GM19023 (cell line): Measurements from ENCODE around the gene TGFBR1.

Source experiments
- ATAC-seq: cut with Tn5 transposase; IDR thresholded peaks from one replicate; pipeline ENCODE4 v1.9.1; 2021; ENCODE audit warnings: mild to moderate bottlenecking, moderate library complexity; ENCODE audit not compliant: unreplicated experiment

The TGFBR1 gene

DNA sequence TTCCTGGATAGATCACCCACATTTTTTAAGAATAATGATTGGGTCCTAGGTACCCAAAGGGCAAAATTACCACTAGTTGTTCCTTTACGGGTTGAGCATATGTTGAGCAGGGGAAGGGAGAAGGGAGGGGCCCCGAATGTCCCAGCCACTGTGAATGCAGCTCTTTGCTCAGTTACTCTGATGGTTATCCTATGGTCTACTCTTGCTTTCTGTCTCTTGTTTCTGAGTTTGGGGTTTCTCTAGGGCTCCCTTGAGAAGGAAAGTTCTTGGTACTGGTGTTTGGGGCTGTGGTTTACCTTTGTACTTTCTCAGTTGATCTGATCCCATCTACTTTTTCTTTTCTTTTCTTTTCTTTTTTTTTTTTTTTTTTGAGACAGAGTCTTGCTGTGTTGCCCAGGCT lies 61.2 kb downstream of the TGFBR1 start:
- ATAC-seq = no peak

DNA sequence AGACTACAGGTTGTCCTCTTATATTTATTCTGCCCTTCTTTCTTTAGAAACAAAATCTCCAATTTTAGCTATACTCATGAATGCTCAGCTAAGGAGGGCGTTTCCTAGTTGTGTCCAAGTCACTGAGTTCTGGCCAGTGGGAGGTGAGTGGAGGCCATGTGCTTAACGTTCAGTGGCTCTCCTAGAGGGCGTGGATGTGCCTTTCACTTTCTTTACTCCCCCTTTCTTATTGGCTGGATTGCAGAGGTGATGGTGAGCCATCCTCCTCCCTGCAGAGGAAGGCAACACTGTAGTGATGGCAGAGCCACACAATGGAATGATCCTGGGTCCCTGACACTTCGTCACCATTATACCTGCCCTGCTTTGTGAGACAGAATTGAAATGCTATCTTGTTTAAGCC lies 62.2 kb downstream of the TGFBR1 start:
- no peak for ATAC-seq

DNA sequence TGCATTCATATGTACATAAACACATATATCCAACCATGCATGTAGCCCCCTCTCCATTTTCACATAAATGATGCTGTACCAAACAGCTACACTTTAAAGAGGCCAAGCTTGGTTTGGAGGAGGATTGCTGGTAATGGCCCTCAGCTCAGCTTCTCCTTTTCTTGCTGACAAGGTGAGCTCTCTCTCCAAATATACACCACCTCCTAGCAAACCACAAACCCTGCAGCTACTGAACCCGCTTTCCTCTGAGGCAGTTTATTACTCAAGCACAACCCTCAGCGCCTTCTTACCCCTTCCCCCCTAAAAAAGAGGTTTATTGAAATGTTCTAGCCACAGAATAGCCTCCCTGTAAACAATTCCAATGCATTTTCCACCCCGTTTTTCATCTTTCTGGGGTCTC lies 62.8 kb downstream of the TGFBR1 start:
- ATAC-seq = no peak

DNA sequence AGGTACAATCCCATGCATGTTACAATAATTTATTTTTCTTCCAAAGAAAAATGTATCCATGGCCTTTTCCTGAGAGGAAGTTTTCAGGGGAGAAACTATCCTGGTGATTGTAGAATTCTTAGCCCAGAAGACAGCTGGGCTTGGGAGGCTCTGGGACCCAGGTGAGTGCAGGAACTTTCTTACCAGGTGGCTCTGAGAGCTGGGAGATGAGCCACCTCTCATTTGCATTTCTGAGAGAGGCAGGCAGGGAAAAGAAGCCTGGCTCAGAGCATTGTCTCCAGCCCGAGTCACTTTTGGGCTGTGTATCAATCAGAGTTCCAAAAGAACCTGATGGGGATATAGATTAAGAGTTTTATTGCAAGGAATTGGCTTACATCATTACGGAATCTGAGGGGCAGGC lies 64.2 kb downstream of the TGFBR1 start:
- no peak for ATAC-seq

DNA sequence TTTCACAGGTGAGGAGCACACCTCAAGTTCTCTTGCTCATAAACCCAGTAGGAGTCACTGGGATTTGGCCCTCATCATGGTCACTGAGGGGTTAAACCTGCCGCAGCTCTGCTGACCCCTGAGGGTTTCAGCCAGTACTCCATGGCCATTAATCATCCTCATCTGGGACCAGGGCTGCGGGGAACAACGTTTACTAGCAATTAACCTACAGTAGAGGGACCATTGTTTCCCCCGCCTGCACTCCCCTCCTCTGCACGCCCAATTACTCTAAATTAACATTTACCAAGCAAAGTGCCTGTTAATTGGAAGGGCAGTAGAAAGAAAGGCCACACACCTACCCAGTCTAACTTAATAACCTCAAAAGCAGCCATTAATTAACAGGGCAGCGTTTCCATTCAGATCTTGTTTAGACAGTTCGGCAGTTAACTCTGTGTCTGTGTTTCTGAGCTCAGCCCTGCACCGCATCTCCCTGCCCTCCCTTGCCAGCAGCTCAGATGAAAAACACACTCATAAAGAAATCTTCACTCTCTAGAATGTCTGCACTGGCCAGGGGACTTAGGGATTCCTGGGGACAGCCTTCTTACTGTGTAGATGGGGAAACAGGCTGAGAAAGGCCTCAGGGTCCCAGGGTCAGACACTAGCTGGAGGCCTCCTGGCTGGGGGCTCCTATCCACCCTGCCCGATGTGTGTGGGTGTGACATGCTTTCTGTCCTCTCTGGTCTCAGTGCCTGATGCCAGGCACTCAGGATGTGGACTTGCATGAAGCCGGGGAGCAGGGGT lies 65.3 kb downstream of the TGFBR1 start:
- no peak for ATAC-seq

DNA sequence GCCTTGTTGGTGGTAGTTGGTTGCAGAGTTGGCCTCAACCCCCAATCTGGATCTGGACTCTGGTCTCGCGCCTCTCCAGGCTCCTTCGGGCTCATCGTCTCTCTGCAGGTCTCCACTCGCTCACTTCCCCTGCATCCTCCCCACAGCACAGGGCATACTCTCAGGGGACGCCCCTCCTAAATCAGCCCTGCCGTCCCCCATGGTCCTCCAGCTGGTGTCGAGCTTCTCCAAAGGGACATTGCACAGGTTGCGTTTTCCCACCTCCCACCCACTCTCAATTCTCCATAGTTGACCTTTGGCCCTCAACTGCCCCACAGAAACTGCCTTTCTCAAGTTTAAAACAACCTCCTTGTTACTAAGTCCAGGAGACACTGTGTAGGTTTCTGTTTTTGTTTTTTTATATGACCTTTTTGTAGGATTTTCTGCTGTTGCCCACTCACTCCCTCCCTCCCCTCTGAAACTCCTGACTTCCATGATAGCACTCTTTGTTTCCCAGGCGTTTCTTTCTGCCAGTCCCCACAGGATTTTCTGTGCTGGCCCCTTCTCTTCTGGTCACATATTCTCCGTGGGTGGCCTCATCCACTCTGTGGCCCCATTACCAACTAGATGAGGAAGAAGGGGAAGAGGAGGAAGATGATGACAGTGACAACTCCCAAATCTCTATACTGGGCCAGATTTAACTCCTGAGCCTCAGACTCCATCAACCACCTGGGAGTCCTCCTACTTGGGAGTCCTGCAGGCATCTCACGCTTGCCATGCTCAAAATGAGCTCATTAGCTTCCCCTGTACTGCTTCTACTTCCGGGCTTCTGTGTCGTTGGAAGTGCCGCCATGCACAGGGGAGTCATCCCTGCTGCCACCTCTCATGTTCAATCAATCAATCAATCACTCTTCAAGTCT lies 66.6 kb downstream of the TGFBR1 start:
- no peak for ATAC-seq

DNA sequence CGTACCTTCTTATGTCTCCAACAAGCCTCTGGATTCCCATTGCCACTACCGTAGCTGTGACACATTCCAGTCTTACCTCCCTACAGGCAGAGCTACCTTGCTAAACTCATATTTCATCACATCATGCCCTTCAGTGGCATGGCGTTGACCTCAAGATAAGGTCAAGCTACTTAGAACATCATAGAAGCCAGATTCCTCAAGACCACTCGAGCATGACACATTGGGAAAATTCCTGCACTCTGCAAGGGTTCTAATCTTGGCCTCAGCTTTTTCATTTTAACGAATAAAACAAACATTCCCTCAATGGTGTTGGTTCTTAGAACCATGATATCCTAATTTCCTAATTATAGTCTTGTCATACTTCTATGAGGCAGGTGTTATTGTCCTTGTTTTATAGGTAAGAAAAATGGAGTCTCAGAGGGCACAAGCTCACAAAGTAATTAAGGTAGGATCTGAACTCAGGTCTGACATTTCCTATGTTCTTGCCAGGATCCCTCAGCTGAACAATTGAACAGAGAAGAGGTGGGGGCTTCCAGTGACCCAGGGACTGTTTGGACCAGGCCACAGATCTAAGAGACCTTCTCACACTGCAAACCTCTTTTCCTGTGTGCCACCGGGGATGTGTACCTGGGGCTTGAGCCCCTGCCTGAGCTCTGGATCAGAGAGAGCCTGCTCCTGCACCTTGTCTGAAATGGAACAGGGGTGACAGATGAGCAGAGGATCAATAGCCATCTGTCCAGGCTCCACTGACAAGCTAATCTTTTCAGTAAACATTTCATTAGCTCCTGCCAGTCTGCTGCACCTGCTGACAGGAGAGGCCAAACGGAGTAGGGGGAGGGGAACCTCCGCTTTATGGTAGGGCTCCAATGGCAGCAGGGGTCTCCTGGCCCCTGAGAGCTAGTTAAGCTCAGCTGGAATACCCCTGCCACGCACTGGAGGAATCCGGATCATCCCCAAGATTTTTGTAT lies 67.5 kb downstream of the TGFBR1 start:
- ATAC-seq = no peak

DNA sequence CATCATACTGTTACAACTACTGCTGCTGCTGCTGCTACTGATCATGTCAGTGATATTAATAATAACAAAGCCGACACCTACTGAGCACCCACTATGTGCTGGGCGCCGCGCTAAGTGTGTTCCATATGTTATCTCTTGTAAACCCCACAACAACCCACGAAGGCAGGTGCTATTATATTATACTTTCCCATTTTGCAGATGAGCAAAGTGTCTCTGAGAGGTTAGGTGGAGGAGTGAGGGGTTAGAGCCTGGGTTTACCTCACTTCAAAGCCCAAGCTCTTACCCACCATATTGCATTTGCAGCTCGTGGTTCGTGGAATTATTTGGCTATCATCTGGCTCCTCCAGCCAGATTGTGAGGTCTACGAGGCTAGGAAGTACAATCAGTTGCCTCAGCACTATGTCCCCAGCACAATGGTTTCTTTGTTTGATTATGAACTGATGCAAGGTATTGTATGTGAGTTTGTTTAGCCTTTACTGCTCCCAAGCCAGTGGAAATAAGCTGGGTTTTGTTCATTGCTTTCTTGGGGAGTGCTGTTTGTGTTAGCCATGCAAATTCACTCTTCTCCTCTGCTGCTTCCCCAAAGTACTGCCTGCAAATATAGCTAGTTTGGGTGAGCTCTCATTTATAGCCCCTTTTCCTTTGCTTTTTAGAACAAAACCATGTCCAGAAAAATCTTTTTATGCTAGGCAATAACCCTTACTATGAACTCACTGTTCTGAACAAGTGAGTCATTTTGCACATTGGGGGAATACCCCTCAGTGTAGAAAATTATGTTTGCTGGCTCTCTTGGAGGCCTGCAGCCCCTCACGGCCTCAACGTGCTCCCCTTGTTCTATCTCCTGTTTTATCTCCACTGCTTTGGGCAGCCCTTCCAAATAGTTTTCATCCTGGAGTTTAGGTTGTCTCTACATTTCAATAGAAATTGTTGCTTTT lies 68.9 kb downstream of the TGFBR1 start:
- ATAC-seq = peak; percentile 81

DNA sequence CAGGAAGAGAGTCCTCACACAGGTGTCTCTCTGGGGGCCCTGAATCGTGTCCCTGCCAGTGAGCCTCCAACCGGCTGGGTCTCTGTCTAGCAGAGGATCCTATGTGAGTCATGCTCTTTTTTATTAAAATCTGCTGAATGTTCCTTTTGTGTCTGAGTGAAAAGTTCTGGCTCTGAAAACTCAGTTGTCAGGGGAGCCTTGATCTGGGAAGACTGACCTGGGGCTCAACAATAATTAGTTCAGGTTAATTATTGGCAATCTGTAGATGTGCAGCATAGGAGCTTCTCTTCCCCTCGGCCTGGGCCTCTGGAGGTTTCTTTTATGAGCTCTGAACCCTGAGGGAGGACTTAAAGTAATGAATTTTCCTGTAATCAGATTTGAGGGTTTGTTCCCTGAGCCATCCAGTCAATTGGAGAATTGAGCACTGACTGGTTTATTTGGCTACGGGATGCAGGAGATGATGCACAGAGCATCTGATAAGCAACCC lies 71.7 kb downstream of the TGFBR1 start:
- no peak for ATAC-seq

DNA sequence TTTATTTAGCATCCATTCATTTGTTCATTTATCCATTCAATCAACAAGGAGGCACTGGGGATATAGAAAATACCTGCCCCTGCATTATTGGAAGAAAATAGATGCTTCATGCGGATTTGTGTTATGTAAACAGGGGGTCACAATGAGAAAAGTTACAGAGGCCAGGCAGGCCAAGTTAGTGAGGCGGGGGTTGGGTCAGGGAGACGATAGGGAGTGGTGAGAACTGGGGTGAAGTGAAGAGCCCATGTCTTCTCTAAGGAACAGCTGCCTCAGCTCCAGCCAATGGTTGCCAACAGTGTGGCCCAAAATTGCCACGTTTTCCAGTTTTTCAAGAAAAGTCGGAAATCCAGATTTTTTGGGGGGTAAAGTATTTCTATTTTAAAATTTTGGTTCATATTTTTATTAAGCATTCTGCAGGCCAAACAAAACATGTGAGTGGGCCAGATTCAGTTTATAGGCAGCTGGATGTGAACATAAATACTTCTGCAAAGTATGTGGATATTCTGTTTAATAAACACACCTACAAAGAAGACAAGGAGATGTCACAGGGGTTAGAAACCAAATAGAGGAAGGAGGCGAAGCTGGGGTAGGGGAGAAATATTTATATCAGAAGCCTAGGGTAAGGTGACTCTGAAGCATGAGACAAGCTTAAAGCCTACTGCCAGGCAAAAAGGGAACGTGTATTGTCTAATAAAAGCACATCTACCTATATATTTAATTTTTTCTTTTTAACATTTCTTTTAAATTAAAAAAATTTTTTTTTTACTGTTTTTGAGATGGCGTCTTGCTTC lies 72.9 kb downstream of the TGFBR1 start:
- ATAC-seq = no peak

DNA sequence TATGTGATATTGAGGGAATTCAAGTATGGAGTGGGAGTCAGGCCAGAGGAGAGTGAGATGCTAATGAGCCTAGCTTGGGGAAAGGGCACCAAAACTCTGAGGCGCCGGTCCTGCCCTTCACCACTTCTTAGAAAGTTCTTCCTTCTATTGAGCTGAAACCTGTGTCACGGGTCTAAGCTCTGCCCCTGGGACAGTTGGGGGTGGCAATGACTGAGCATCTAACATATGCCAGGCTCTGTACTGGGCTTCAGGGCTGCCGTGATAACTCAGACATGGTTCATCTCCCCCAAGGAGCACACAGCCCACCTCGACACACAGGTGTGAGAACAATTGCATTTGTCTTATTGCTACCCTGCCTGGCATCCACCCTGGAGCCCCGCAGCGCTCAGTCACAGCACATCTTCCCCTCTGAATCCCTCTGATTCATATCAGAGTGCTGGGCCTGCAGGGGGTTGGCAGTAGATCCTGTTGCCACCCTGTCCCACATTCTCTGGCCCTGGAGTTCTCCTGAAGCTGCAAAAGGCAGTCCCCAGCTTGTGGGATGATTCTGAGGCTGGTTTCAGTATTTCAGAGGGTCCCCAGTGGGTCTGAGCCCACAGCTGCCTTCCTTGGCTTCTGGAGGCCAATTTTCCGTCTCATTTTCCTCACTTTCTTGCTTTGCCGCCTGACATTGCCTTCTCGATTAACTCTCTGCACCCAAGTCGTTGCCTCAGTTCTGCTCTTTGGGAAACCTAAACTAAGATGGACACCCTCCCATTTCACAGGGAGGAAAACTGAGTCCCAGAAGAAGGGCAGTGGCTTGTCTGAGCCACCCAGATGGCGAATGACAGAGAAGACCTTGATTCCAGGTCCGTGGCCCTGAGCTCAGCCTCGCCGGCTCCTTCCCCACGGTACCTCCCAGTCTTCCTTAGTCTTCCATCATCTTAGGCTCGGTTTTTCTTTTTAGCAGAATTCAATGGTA lies 74.3 kb downstream of the TGFBR1 start:
- no peak for ATAC-seq

DNA sequence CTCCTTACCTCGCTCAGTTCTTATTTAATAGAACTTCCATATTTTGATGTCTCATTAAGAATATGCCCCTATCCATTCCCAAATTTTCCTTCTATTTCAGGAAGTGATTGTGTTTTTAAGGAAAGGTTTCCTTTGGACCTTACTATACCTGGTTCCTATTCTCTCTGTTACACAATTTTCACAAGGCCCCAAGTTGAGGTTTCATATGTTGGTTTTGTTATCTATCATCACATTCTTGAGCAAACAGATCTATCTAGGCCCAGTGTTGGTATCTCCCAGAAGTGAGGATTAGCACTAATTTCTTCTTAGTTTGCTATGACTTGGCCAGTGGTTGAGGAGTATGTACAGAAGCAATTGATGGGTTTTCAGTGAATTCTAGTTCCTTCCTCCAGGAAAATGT lies 75.3 kb downstream of the TGFBR1 start:
- ATAC-seq = peak; percentile 40

DNA sequence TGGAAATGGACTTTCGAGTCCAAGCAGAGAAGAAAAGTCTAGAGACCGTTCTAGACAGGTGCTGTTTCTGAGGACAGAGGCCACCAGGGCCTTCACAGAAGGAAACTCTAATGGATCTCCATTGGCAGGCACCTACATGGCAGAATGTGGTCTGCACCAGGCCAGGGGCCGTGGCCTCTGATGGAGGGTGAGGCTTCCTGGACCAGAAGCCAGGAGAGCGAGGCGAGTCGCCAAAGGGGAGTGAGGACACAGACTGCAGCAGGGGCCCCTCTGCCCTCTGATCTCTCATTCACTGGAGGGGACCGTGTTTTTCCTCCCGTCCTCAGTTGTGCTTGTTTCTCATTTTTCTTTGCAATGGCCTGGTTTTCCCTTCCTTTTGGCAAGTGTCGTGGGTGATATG lies 75.7 kb downstream of the TGFBR1 start:
- ATAC-seq = no peak

DNA sequence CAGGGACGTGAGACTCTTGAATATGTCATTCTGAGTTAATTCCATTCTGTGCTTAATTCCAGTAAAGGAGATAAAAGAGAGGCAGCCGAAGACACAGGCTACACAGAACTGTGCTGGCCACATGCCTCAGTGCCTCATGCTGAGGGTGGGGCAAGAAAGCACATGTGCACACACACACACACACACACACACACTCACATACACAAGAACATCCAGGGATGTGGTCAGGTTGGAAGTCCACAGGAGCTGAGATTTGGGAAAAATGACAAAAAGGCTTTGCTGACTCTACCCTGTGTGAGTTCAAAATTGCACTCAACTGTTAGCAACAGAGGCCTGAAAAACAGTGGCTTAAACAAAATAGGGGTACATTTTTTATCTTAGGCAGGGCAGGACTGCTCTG lies 76.3 kb downstream of the TGFBR1 start:
- no peak for ATAC-seq

DNA sequence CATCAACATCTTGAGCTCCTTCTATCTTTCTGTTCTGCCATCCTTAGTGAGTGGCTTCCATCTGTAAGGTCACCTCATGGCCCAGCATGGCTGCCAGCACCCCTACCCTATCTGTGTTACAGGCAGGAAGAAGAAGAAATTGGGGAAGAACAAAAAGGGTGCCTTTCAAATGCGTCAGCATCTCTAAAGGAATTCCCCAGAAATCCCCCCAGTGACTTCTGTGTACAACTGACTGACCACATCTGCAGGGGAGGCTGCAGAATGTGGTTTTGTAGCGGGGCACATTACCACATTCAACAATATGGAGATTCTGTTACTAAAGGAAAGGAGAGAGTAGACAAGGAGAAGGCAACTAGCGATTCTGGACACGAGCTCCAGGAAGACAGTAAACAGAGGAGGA lies 76.7 kb downstream of the TGFBR1 start:
- ATAC-seq = peak; percentile 54

DNA sequence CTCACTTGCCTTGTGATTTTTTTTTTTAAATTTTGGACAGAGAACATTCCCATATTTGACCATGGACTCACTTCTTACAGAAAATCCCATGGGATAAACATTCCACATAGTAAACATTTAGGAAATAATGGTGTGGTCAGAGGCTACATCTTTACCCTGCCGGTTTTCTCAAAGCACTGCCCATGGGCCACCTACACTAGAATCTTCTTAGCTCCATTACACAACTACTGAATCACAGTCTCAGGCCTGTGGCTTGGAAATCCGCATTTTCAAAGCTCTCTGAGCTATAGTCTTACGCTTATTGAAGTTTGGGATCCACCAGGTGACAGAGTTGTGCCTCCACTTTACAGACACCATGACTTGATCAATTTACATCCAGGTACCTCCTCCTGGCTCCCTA lies 77.4 kb downstream of the TGFBR1 start:
- no peak for ATAC-seq

DNA sequence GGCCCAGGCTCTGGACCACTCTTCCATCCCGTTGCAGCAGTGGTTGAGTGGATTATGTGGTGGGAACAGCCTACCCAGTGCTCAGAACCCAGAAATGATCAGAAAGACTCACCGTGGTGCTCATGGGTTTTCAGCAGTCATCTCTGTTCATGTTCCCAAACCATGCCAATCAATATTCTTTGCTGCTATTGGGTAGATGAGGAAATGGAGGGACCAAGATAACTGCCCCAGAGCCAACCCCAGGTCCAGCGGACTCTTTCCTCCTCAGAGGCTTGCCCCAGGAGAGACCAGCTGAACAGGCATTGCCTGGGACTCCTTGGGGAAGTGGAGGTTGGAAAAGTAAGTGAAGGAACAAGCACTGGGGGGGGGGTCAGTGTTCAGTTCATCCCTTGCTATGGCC lies 78.7 kb downstream of the TGFBR1 start:
- no peak for ATAC-seq

DNA sequence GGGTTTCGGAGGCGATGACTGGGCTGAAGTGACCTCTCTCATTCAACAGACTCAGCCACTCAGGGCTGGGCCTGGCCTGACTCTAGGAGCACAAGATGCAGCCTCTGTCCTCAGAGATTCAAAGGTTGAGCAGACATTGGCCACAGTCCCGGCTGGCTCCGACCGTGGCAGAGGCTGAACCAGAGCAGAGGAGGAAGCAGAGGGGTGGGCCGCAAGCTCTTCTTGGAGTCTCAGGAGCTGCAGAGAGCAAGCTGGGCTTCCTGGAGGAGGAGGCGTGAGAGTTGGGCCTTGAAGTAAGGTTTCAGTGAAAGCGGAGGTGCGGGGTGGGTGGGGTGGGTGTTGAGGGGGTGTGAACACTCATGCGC lies 79.2 kb downstream of the TGFBR1 start:
- peak; percentile 5 for ATAC-seq
